Vagina (tissue), 2 donors: Measurements from ENCODE around the gene CHAD. TPM values are rescaled to one million over a fixed set of nuclear protein-coding genes. Genes with fewer than 3 reads are reported as not detected.
"Not testable (repeated sequence)": the region's sequence is repeated elsewhere in the genome, so short reads cannot be mapped to it uniquely, and the experiment has no call there.

Source experiments
- DNase-seq, 2 donors: peaks; one replicate each; pipeline ENCODE4 v3.0.0-alpha.2; 2017; ENCODE audit errors: extremely low spot score in 2 of 2
- H3K27ac ChIP-seq: fragments of 200-600 bp; sonication (generic); one replicate; pipeline ENCODE4 v1.5.1; 2019
- H3K27me3 ChIP-seq: fragments of 200-600 bp; sonication (generic); one replicate; pipeline ENCODE4 v1.5.1; 2019
- H3K36me3 ChIP-seq, 2 donors: fragments of 200-600 bp; sonication (generic); one replicate each; pipeline ENCODE4 v1.5.1; 2017 to 2019
- H3K4me1 ChIP-seq: fragments of 200-600 bp; sonication (generic); one replicate; pipeline ENCODE4 v1.5.1; 2019
- H3K4me3 ChIP-seq, 2 donors: fragments of 200-600 bp; sonication (generic); 1 replicate in 1 of 2; 2 replicates in 1 of 2; pipeline ENCODE4 v1.5.1; 2016 to 2019
- H3K9me3 ChIP-seq: fragments of 200-600 bp; sonication (generic); one replicate; pipeline ENCODE4 v1.5.1; 2019
- CTCF ChIP-seq, 3 experiments: fragments of 450-650 bp in 2 of 3; fragments of 200-600 bp in 1 of 3; sonication (generic) in 1 of 3; IDR thresholded peaks; one replicate each; pipeline ENCODE4 v1.5.1; 2017 to 2019; ENCODE audit warnings: antibody characterized with exemption in 3 of 3, mild to moderate bottlenecking in 2 of 3, moderate library complexity in 2 of 3
- POLR2A ChIP-seq, 2 donors: fragments of 450-650 bp; IDR thresholded peaks; one replicate each; pipeline ENCODE4 v1.6.1; 2017; ENCODE audit warnings: antibody characterized with exemption in 2 of 2, mild to moderate bottlenecking in 2 of 2, moderate library complexity in 2 of 2
- POLR2AphosphoS5 ChIP-seq, 2 donors: sonication (generic); formaldehyde crosslinking; IDR thresholded peaks; one replicate each; pipeline ENCODE4 v1.9.0; 2017; ENCODE audit warnings: antibody characterized with exemption in 2 of 2, mild to moderate bottlenecking in 2 of 2, low read depth in 1 of 2; ENCODE audit not compliant: insufficient read depth in 1 of 2
- intact Hi-C: fragments of 100-400 bp; cut with DNase I; formaldehyde crosslinking; loops from one replicate; pipeline ENCODE4 v1.15.1; 2023
- total RNA-seq: library from RNA; depleted of rRNA; stranded (reverse); fragments of >200 nt; gene quantifications from one replicate; pipeline ENCODE4 v1.2.3, GENCODE V29; 2016

The CHAD gene
- total RNA-seq, 1 donor from 2014 or later, result not detected

- H3K4me3 ChIP-seq, result no peak overlapping the region
- H3K36me3 ChIP-seq, result no peaks in the 10 kb centered on the region
- TF ChIP-seq POLR2A (IDR thresholded peaks at IDR 0.05) (no peak), CTCF (IDR thresholded peaks at IDR 0.05) (no peak), POLR2AphosphoS5 (IDR thresholded peaks at IDR 0.05; ENCODE audit: insufficient read depth in 1 of 2, low read depth in 1 of 2) (no peak)
- no peak for DNase-seq
- no peaks in the 10 kb centered on the region for H3K9me3 ChIP-seq
- no peak overlapping the region for H3K27ac ChIP-seq
- H3K27me3 ChIP-seq, result no peaks in the 10 kb centered on the region
- intact Hi-C loops, result no loop called here
- H3K4me1 ChIP-seq, result peaks cover 37% of the 10 kb centered on the region
Measured at GRCh38 chr17:50430821-50431618, 37.7 kb downstream of the CHAD start.

- H3K36me3 ChIP-seq, result no peaks in the 10 kb centered on the region
- peak overlapping the region; percentile 58 for H3K27ac ChIP-seq
- peaks cover 48% of the 10 kb centered on the region for H3K4me1 ChIP-seq
- no peak overlapping the region for H3K4me3 ChIP-seq
- TF ChIP-seq POLR2AphosphoS5 (IDR thresholded peaks at IDR 0.05; ENCODE audit: insufficient read depth in 1 of 2, low read depth in 1 of 2), result no peak
- TF ChIP-seq CTCF (IDR thresholded peaks at IDR 0.05), result no peak
- TF ChIP-seq POLR2A (IDR thresholded peaks at IDR 0.05), result no peak
- H3K9me3 ChIP-seq, result no peaks in the 10 kb centered on the region
- intact Hi-C loops, result no loop called here
- DNase-seq, result no peak
- no peaks in the 10 kb centered on the region for H3K27me3 ChIP-seq
Measured at GRCh38 chr17:50429793-50430192, 38.9 kb downstream of the CHAD start.

- H3K27me3 ChIP-seq, result no peaks in the 10 kb centered on the region
- H3K9me3 ChIP-seq, result no peaks in the 10 kb centered on the region
- no peak for TF ChIP-seq POLR2A (IDR thresholded peaks at IDR 0.05)
- TF ChIP-seq POLR2AphosphoS5 (IDR thresholded peaks at IDR 0.05; ENCODE audit: insufficient read depth in 1 of 2, low read depth in 1 of 2), result peak in 1 of 2 donors; percentile 48
- no peak for DNase-seq
- no peaks in the 10 kb centered on the region for H3K36me3 ChIP-seq
- intact Hi-C loops, result no loop called here
- H3K4me1 ChIP-seq, result peaks cover 56% of the 10 kb centered on the region
- H3K4me3 ChIP-seq, result no peak overlapping the region
- peak overlapping the region; percentile 58 for H3K27ac ChIP-seq
Measured at GRCh38 chr17:50428831-50429424, 39.8 kb downstream of the CHAD start.

GRCh38 chr17:50428126-50428525 is 40.6 kb downstream of the CHAD start:
- H3K27me3 ChIP-seq, H3K9me3 ChIP-seq, intact Hi-C loops, H3K4me3 ChIP-seq, DNase-seq, H3K36me3 ChIP-seq: not testable (repeated sequence)
- peaks cover 61% of the 10 kb centered on the region for H3K4me1 ChIP-seq
- peak overlapping the region; percentile 89 for H3K27ac ChIP-seq

- peak overlapping the region; percentile 72 for H3K4me3 ChIP-seq
- DNase-seq, result no peak
- H3K9me3 ChIP-seq, result no peaks in the 10 kb centered on the region
- H3K27me3 ChIP-seq, result no peaks in the 10 kb centered on the region
- no peak for TF ChIP-seq CTCF (IDR thresholded peaks at IDR 0.05)
- intact Hi-C loops, result no loop called here
- peak overlapping the region; percentile 89 for H3K27ac ChIP-seq
- peaks cover 63% of the 10 kb centered on the region for H3K4me1 ChIP-seq
- no peaks in the 10 kb centered on the region for H3K36me3 ChIP-seq
Measured at GRCh38 chr17:50426814-50427787, 41.6 kb downstream of the CHAD start.
